Activated CD4-positive, alpha-beta T cell treated with anti-CD3 and anti-CD28 coated beads, Interleukin-2, Interleukin-4, amounts not matched to agents 100 ng/mL and 50 ng/mL, durations not matched to agents 16 hours and 8 hours (primary cell): ENCODE results near the gene NR1H2.
"Not testable (repeated sequence)": the region's sequence is repeated elsewhere in the genome, so short reads cannot be mapped to it uniquely, and the experiment has no call there.

Source experiments
- DNase-seq: peaks from one replicate; pipeline ENCODE4 v3.0.0-alpha.2; 2020; ENCODE audit warnings: low spot score

NR1H2 gene

DNA sequence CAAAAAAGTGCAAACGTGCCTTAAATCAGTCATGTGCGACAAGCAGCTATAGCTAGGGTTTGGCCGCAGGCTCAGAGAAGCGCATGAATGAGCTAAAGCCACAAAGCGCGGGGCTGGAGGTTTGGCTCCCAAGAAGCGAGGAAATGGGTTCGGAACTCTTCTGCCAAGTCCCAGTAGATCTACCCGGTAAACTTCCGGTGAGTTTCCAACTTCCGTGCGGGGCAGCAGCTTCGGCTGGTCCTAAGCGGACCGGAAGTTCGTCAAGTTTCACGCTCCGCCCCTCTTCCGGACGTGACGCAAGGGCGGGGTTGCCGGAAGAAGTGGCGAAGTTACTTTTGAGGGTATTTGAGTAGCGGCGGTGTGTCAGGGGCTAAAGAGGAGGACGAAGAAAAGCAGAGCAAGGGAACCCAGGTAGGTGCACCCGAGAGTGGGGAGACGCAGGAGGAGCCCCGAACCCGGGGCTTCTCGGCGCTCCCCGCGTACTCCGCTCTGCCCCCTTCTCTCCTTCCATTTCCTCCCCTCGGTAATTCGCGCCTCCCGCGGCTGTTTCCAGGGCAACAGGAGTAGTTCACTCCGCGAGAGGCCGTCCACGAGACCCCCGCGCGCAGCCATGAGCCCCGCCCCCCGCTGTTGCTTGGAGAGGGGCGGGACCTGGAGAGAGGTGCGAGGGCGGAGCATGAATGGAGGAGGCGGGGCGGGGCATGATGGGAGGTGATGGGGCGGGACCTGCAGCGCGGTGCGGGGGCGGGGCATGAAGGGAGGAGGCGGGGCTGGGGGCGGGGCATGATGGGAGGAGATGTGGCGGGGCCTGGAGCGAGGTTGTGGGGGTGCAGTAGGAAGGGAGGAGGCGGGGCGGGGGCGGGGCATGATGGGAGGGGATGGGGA is at the start of gene NR1H2:
Gene NR1H2, plus strand, starts transcription at position 292 of the 885 bp plus-strand sequence. CDS start 1,149 bp downstream, outside the sequence.
- DNase-seq, result peak; percentile 97

DNA sequence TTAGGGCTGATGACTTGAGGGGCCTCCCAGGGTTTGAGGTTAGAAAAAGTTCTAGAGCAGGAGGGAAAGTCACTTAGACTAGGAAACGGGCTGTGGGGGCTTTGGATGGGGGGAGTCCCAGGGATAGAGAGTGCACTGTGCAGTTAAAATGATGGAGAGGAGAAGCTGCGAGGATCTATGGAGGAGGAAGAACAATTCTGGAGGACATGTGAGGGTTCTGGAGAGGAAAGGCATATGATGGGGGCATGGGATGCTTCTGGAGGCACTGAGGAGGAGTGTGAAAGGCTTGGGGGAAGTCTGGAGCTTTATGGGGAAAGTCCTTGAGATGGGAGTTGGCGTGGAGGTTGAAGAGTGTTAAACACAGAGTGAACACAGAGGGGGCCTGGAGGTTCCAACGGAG is 49.2 kb upstream of the NR1H2 start:
- DNase-seq, result no peak

- DNase-seq, result no peak
Measured at GRCh38 chr19:50327461-50328223, 48.6 kb upstream of the NR1H2 start.

DNA sequence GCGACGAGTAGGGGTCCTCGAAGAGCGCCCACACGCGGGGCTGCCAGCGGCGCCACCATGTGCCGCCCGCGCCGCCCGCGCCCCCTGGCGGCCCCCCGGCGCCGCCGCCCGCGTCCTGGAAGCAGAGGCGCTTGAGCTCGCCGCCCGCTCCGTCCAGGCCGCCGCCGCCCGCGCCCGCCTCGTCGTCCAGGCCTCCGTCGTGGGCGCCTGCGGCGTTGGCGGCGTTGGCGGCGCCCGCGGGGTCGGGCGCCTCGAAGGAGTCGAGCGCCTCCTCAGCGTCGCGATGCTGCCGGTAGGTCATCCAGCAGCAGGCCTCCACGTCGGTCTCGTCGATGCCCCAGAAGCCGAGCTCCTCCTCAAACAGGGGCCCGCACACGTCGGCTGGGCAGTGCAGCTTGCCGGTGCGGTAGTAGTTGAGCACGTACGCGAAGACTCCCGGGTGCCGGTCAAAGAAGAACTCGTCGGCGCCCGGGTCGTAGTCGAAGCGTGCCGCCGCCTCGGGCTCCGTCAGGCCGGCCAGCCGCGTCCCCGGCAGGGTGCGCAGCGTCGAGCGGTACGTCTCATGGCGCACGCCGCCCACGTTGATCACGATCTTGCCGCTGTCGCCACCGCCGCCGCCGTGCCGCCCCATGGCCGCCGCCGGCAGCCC is 47.9 kb upstream of the NR1H2 start:
- DNase-seq, result no peak

DNA sequence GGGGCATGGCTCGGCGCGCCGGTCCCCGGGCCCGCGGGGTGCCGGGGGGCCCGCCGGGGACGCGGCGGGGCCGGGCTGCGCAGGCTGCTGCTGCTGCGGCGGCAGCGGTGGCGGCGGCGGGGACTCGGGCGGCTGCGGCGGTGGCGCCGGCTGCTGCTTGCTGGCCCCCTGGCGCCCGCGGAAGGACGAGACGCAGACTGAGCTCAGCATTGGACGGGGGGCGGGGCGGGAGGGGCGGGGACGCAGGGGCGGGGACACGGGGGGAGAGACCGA is 47.4 kb upstream of the NR1H2 start:
- DNase-seq, result no peak

DNA sequence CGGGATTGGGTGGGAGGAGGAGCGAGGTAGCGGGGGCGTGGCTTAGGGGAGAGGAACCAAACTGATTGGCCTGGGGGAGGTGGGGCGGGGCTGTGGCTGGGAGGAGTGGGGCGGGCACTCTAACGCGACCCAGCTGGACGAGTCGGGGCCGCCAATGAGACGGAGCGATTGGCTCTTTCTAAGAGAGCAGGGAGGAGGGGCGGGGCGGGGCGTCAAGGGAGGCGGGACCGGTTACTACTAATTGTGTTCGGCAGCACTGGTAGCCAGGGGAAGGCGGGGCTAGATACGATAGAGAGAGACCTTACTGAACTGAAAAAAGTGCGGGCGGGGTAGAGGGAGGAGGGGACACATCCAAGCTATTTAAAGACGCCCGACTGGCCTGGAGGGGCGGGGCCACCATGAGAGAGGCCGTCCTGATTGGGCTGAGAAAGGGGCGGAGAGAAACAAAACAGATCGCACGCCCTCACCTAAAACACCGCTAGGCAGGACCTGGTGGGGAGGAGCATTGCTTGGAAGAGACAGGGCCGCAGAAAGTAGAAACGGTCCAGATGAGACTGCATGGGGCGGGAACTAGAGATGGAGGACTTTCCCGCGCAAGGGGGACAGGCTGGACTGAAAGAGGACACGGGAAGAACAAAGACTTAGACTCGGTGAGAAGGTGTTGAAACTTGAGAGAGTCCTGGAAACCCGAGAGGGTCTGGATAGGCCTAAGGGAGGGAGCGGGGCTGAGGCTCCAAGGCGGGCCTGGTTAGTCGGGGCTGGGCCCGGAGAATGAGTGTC is 46.9 kb upstream of the NR1H2 start, which contains the start of gene KCNC3:
Gene KCNC3, minus strand, starts transcription at position 232 of the 780 bp plus-strand sequence. CDS start 295 bp downstream, outside the sequence.
- peak; percentile 99 for DNase-seq

GRCh38 chr19:50329926-50330294 is 46.3 kb upstream of the NR1H2 start:
- not testable (repeated sequence) for DNase-seq

DNA sequence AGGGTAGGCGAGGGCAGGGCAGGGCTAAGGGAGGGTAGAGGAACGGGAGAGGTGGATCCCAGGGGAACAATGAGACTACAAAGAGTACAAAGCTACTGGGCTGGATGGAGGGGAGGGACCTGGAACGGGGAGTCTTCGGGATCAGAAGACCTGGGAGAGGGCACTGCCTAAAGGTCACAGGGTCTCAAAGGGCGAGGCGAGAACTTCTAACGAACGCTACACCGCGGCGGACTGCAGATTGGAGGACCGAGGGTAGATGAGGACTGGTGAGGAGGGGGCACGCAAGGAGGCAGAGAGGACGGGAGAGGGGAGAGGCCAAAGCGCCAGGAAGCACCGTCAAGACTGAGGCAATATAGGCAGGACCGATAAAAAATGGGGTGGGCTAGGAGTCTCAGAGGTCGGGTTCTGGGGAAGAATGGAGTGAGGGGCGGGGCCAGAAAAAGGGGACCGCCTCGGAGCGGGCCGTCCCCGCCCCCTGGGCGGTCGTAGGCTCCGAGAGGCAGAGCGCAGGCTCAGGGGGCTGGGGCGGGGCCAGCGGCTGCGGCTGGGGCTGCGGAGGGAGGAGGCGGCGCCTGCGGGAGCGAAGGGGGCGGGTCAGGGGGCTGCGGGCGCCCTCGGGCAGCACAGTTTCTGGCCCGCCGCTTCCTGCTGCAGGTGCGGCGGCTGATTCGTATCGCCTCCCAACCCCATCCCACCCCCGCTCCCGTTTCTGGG is 45.7 kb upstream of the NR1H2 start:
- DNase-seq, result peak; percentile 92

DNA sequence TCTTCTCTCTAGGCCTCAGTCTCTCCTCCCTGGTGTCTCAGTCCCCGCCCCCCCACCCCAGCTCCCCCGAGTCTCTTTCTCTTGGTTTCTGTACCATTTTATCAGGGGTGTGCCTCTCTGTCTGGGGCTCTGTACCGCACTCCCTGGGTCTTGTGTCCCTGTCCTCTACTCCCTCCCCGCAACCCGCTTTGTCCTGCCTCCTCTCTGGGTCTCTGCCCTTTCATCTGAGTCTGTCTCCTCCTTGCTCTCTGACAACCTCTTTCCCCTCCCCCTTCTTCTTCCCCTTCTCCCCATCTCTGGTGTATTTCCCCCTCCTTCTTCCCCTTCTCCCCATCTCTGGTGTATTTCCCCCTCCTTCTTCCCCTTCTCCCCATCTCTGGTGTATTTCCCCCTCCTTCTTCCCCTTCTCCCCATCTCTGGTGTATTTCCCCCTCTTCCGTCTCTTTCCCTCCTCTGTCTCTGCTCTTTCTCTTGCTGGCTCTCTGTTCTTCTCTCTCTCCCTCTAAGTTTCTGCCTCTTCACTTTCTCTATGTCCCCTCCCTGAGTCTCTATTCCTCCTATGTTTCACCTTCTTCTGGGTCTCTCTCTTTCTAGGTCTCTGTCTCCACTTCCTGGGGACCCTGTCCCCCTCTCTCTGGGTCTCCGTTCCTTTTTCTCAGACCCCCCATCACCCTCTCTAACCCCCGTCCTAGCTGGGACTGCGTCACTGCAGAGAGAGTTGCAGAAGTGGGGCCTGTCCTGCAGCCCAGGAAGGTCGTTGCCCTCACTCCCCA is 44.9 kb upstream of the NR1H2 start:
- no peak for DNase-seq

DNA sequence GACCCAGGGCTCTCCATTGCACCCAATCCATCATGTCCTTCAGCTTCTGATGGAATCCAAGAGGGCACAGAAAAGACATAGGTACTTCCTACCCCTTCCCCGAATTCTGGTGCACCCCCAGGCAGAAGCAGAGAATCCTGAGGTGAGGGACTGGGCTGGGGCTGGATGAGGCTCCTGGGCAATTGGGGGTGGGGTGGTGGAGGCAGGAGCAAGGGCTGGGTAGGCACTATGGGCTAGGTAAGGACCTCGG is 44.3 kb upstream of the NR1H2 start:
- DNase-seq, result no peak

DNA sequence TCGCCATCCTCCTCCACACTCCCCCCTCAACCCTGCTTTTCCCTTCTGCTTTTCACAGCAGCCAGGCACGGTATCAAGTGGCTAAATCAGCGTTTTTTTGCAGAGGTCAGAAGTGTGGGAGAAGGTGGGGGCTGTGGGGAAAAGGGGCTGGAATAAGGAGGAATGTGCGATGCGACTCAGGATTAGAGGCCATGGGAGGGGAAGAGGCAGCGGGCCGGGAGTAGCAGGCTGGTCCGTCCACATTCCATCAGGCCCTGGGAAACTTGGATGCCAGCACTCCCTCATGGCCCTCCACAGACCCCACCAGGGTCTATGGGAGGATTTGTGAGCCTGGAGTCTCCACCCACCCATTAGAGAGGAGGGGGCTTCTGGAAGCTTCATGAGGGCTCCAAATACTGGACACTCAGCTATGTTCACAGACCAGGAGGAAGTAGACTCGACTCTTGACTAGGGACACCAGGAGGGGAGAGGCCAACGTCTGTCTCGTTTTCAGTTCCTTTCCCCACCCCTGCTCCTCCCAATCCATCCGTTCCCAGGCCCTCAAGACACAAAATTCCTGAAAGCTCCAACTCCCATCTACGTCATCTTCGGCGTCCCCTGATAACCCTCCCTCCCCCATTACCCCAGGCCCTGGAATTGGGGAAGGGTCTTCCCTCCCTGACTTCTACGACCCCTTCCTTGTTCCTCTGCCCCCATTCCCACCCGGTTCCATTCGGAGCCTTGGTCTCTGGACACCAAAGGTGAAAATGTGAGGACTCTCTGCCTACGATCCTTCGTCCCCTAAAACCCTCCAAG is 43.8 kb upstream of the NR1H2 start:
- DNase-seq, result no peak

- peak; percentile 94 for DNase-seq
Measured at GRCh38 chr19:50333235-50333736, 43.0 kb upstream of the NR1H2 start.

DNA sequence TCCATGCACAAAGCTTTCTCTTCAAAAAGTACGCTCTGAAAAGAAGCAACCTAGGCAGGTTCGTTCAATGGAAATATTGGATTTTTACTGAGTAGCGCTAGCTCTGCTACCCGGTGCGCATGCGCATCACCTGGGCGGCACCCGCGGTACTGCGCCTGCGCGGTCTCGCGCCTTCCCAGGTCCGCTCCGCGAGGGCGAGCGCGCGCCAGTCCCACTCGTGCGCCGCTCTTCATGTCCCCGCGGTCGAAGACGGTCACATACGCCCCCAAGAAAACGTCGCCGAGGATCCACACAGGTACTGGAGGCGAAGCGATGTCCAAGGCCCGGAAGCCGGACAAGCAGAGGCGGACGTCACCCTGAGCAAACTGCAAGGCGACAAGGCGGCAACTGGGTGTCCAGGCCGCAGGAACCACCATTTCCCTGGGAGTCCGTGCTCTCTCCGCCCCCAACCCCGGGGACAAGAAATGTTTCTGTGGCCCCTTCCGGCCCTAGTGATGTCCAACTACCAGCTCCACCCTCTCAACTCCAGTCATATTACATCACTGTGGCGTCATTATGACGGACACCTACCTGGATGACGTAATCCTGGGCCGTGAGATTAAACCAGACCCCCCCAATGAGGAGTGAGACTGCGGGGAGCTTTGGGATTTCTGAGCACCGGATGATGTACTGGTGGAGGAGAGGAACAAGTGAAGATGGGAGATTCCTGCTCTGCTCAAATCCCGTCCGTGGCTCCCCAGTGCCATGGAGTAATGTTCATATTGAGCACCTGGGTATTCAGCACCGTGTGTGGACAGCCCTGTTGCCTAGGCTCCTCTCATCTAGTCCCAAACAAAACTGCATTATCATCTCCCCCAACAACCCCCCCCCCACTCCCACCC is 42.3 kb upstream of the NR1H2 start:
- DNase-seq, result peak; percentile 74

DNA sequence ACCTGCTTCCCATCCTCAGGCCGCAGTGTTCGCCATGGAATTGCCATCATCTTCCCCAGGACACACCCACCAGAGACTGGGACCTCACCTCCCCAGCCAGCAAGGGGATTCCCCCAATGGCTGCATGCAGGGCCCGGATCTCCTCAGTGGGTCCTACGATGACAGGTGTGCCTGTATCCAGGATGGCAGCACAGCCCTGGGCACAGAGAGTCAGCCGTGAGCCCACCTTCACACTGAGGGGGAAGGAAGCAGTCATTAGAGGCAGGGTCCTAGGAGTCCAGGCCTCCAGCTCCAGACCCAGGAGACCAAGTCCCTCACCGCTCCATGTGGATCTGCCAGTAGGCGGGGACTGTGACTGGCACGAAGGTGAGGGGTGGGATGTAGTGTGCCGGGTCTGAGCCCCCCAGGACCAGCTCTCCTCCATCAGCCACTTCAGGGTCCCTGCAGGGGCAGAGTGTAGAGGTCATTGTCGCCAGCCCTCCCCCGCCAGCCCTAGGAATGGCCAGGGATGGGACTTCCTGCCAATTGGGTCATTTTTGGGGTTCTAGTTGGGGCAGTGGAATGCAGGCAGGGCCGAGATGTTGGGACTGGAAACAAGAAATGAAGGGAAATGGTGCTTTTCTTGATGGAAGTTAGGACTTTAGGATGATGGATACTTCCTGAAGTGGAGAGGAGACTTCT is 41.4 kb upstream of the NR1H2 start:
- DNase-seq, result no peak

DNA sequence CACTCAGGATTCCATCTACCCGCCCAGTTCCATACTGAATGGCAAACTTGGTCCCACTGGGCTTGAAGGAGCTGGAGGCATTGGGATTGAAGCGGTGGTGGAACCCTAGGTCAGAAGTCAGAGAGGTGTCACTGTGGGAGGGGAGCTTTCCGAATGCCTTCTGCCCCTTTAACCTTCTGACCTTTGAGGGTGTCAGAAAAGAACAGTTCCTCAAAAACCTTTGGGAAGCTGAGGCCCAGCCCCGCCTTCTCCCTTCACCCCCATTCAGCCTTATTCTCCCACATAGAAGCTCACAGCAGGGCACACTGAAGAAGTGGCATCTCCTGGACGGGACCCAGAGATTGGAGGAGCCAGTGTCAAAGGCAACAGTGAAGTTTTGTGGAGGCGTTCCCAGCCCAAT is 39.2 kb upstream of the NR1H2 start:
- not testable (repeated sequence) for DNase-seq

GRCh38 chr19:50340331-50340730 is 35.9 kb upstream of the NR1H2 start:
- DNase-seq, result no peak

DNA sequence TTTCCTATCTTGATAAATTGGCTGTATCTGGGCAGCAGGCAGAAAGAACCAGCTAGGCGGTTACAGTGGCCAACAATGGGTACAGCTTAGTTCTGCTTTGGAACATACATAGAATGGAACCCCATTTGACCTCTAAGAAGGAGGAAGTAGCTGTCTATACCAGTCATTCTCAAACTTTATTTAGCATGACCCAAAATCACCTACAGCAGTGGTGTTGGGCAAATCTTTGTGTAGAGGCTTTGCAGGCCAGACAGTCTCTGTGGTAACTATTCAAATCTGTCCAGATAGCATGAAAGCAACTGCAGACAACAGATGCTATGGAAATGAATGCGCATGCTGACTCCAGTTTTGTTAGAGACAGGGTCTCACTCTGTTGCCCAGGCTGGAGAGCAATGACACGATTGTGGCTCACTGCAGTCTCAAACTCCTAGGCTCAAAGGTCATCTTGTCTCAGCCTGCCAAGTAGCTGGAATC is 35.1 kb upstream of the NR1H2 start:
- peak; percentile 50 for DNase-seq

- no peak for DNase-seq
Measured at GRCh38 chr19:50344661-50345318, 31.5 kb upstream of the NR1H2 start.
